Natural killer cell (primary cell): ENCODE data around the gene BMPR2. TPM values are rescaled to one million over a fixed set of nuclear protein-coding genes. Genes with fewer than 3 reads are reported as not detected.
"Not testable (repeated sequence)": the region's sequence is repeated elsewhere in the genome, so short reads cannot be mapped to it uniquely, and the experiment has no call there.

Experiments used
- ATAC-seq, 3 donors: fragments of 150-1000 bp in 2 of 3; fragments of 200-7000 bp in 1 of 3; cut with Tn5 transposase; 1 replicate in 1 of 3; 2 replicates in 2 of 3; pipeline ENCODE4 v1.10.0; 2021; ENCODE audit warnings: mild to moderate bottlenecking in 2 of 3, moderate library complexity in 2 of 3
- DNase-seq, 2 donors: peaks; one replicate each; pipeline versions ENCODE4 v3.0.0 to v3.0.0-alpha.2; 2013 to 2021; ENCODE audit warnings: mixed read lengths in 1 of 2
- H3K27ac ChIP-seq: one replicate; pipeline ENCODE4 v1.5.1; 2013; ENCODE audit warnings: mild to moderate bottlenecking, low read length
- H3K27me3 ChIP-seq: one replicate; pipeline ENCODE4 v1.6.1; 2013; ENCODE audit warnings: low read length; ENCODE audit not compliant: control insufficient read depth, insufficient read depth
- H3K36me3 ChIP-seq: one replicate; pipeline ENCODE4 v1.6.1; 2013; ENCODE audit warnings: low read length; ENCODE audit not compliant: control insufficient read depth, insufficient read depth
- H3K4me1 ChIP-seq: one replicate; pipeline ENCODE4 v1.6.1; 2013; ENCODE audit warnings: low read length; ENCODE audit not compliant: control insufficient read depth, insufficient read depth
- H3K4me3 ChIP-seq: one replicate; pipeline ENCODE4 v1.5.1; 2013; ENCODE audit warnings: low read length
- H3K9me3 ChIP-seq: one replicate; pipeline ENCODE4 v1.6.1; 2013; ENCODE audit warnings: low read length; ENCODE audit not compliant: control insufficient read depth, insufficient read depth
- H3K27ac Mint-ChIP-seq, 2 donors: one replicate each; pipeline ENCODE4 v1.8.0; 2022; ENCODE audit warnings: mild to moderate bottlenecking in 2 of 2, mixed read lengths in 2 of 2, moderate library complexity in 1 of 2
- H3K27me3 Mint-ChIP-seq, 2 donors: one replicate each; pipeline ENCODE4 v1.8.0; 2022; ENCODE audit warnings: low read depth in 2 of 2, mixed read lengths in 2 of 2
- H3K36me3 Mint-ChIP-seq: one replicate; pipeline ENCODE4 v1.8.0; 2022; ENCODE audit warnings: mixed read lengths
- H3K4me1 Mint-ChIP-seq, 2 donors: one replicate each; pipeline ENCODE4 v1.8.0; 2022; ENCODE audit warnings: mixed read lengths in 2 of 2
- H3K4me3 Mint-ChIP-seq: one replicate; pipeline ENCODE4 v1.8.0; 2022; ENCODE audit warnings: mild to moderate bottlenecking, moderate library complexity, mixed read lengths
- H3K9me3 Mint-ChIP-seq, 2 donors: one replicate each; pipeline ENCODE4 v1.8.0; 2022; ENCODE audit warnings: mixed read lengths in 2 of 2
- CTCF ChIP-seq: fragments of 200-600 bp; IDR thresholded peaks from one replicate; pipeline ENCODE4 v1.8.0; 2022; ENCODE audit warnings: antibody characterized with exemption
- WGBS: methylation state at CpG from one replicate; pipeline ENCODE4 v1.1.7; 2013; ENCODE audit warnings: missing lambda C conversion rate; ENCODE audit not compliant: insufficient coverage; 5-methylcytosine and 5-hydroxymethylcytosine counted together
- intact Hi-C: fragments of 100-400 bp; cut with micrococcal nuclease; formaldehyde crosslinking; loops from one replicate; pipeline ENCODE4 v1.14.2; 2022
- total RNA-seq, 4 donors: library from RNA; stranded (reverse); fragments of 120-200 nt in 1 of 4; gene quantifications; one replicate each; pipeline versions ENCODE4 v1.2.3 to v1.2.4, GENCODE V29; 2013 to 2022

BMPR2 gene
- total RNA-seq, 3 donors from 2014 or later (not counting 1 experiment from before 2014, with no cell fraction given), result 17.8 to 25.5 (median 23.2) TPM

DNA sequence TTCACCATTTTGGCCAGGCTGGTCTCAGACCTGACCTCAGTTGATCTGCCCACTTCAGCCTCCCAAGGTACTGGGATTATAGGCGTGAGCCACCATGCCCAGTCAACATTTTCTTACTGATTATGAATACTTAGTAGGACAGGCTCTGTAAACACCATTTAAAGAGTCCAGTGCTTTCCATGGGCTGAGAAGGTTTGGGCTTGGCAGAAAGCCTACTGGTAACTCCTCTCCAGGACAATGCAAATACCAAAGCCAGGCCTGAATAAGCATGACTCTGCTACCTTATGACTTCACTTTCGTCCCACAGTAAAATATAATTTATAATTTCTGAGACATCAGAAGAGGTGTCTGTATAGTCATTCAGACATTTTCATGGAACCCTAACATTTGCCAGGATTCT, 198.4 kb downstream of the BMPR2 start:
- no peak for ATAC-seq
- no peak overlapping the region for H3K27ac ChIP-seq
- no peak for DNase-seq
- no peaks in the 10 kb centered on the region for H3K36me3 Mint-ChIP-seq
- H3K9me3 ChIP-seq, result no peaks in the 10 kb centered on the region
- H3K27me3 Mint-ChIP-seq, result peaks cover 0 to 3% of the 10 kb centered on the region in 2 donors
- H3K4me1 ChIP-seq, result no peaks in the 10 kb centered on the region
- TF ChIP-seq CTCF, result no peak
- intact Hi-C loops, result loop anchor here (5.0 kb wide), 2 partner anchors 298 to 1243 kb away; partner anchors contain the start of gene ICA1L
- WGBS, result 100% methylated on average over 1 of the region's 2 CpGs
- H3K27ac Mint-ChIP-seq, result no peak overlapping the region
- no peak overlapping the region for H3K4me3 Mint-ChIP-seq
- H3K9me3 Mint-ChIP-seq, result no peaks in the 10 kb centered on the region
- H3K4me3 ChIP-seq, result no peak overlapping the region
- H3K36me3 ChIP-seq, result no peaks in the 10 kb centered on the region
- H3K27me3 ChIP-seq, result no peaks in the 10 kb centered on the region
- no peaks in the 10 kb centered on the region for H3K4me1 Mint-ChIP-seq

DNA sequence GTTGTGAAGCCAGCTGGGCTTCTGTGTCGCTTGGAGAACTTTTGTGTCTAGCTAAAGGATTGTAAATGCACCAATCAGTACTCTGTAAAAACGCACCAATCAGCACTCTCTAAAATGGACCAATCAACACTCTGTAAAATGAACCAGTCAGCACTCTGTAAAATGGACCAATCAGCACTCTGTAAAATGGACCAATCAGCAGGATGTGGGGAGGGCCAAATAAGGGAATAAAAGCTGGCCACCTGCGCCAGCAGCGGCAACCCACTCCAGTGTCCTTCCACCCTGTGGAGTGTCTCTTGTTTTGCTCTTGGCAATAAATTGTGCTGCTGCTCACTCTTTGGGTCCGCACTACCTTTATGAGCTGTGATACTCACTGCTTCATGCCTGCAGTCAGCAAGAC, 199.1 kb downstream of the BMPR2 start:
- H3K4me3 ChIP-seq, H3K4me1 ChIP-seq, H3K36me3 ChIP-seq, H3K27ac ChIP-seq, intact Hi-C loops, H3K4me3 Mint-ChIP-seq, H3K27me3 Mint-ChIP-seq, H3K27ac Mint-ChIP-seq, H3K9me3 Mint-ChIP-seq, DNase-seq, ATAC-seq, H3K4me1 Mint-ChIP-seq, H3K9me3 ChIP-seq, H3K36me3 Mint-ChIP-seq, H3K27me3 ChIP-seq: not testable (repeated sequence)
- WGBS, result 94% methylated on average over 5 of the region's 5 CpGs

DNA sequence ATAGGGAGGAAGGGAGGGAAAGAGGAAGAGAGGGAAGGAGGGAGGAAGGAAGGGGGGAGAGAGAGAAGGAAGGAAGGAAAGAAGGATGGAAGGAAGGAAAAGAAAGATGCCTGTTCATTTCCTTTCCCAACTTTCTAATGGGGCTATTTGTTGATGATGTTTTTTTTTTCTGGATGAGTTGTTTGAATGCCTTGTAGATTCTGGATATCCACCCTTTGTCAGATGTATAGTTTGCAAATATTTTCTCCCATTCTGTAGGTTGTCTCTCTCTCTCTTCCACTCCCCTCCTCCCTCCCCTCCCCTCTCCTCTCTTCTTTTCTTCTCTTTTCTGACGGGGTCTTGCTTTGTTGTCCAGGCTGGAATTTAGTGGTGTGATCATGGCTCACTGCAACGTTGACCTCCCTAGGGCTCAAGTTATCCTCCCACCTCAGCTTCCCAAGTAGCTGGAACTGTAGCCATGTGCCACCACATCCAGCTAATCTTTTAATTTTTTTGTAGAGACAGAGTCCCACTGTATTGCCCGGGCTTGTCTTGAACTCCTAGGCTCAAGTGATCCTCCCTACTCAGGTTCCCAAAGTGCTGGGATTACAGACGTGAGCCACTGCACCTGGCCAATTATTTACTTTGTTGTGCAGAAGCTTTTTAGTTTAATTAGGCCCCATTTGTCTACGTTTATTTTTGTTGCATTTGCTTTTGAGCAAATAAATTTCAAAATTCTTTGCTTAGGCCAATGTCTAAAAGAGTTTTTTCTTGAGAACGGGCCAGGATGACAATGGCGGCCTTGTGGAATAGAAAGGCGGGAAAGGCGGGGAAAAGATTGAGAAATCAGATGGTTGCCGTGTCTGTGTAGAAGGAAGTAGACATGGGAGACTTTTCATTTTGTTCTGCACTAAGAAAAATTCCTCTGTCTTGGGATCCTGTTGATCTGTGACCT, 201.4 kb downstream of the BMPR2 start:
- Histone ChIP-seq H3K9me3 (no peaks in the 10 kb centered on the region), H3K27ac (no peak overlapping the region), H3K36me3 (no peaks in the 10 kb centered on the region), H3K4me1 (no peaks in the 10 kb centered on the region), H3K27me3 (no peaks in the 10 kb centered on the region), H3K4me3 (no peak overlapping the region)
- ATAC-seq (no peak), DNase-seq (no peak)
- no peaks in the 10 kb centered on the region for H3K9me3 Mint-ChIP-seq
- H3K27me3 Mint-ChIP-seq, result peaks cover 0 to 3% of the 10 kb centered on the region in 2 donors
- no peak overlapping the region for H3K27ac Mint-ChIP-seq
- TF ChIP-seq CTCF, result no peak
- 93% methylated on average over 9 of the region's 10 CpGs for WGBS
- intact Hi-C loops, result no loop called here
- H3K4me1 Mint-ChIP-seq, result no peaks in the 10 kb centered on the region
- H3K36me3 Mint-ChIP-seq, result no peaks in the 10 kb centered on the region
- no peak overlapping the region for H3K4me3 Mint-ChIP-seq

DNA sequence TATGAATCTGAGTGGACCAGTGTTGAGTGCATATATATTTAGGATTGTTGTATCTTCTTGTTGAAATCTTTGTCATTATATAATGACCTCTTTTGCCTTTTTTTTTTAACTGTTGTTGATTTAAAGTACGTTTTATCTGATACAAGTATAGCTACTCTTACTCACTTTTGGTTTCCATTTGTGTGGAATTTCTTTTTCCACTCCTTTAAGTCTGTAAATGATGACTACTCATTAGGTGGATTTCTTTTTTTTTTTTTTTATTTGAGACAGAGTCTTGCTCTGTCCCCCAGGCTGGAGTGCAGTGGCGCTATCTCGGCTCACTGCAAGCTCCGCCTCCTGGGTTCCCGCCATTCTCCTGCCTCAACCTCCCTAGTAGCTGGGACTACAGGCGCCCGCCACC, 206.7 kb downstream of the BMPR2 start:
- H3K9me3 Mint-ChIP-seq, H3K27ac Mint-ChIP-seq, H3K4me1 ChIP-seq, H3K4me3 Mint-ChIP-seq, H3K27me3 Mint-ChIP-seq, H3K27ac ChIP-seq, H3K4me1 Mint-ChIP-seq, H3K4me3 ChIP-seq, H3K27me3 ChIP-seq, H3K36me3 Mint-ChIP-seq, H3K36me3 ChIP-seq, H3K9me3 ChIP-seq, DNase-seq, ATAC-seq, intact Hi-C loops: not testable (repeated sequence)
- WGBS, result 100% methylated on average over 4 of the region's 7 CpGs
